GM12875 (cell line): Measurements from ENCODE around the gene FRMD4A.
"Not testable (repeated sequence)": the region's sequence is repeated elsewhere in the genome, so short reads cannot be mapped to it uniquely, and the experiment has no call there.

Source experiments
- H3K4me3 ChIP-seq: one replicate; pipeline ENCODE4 v1.5.1; 2011; ENCODE audit warnings: low read depth, low read length, control low read depth
- CTCF ChIP-seq: IDR thresholded peaks from 2 replicates; pipeline ENCODE4 v1.5.1; 2011; ENCODE audit warnings: low read depth, mild to moderate bottlenecking, control low read depth, inconsistent platforms, low read length, moderate library complexity, borderline replicate concordance; ENCODE audit not compliant: insufficient read depth

The FRMD4A gene

GRCh38 chr10:13790196-13790595 is 540.5 kb downstream of the FRMD4A start:
- H3K4me3 ChIP-seq = no peak overlapping the region
- TF ChIP-seq CTCF = no peak

- no peak for TF ChIP-seq CTCF
- no peak overlapping the region for H3K4me3 ChIP-seq
Observed at GRCh38 chr10:13789448-13789829, 541.3 kb downstream of the FRMD4A start.

GRCh38 chr10:13788711-13789447 is 541.8 kb downstream of the FRMD4A start:
- no peak overlapping the region for H3K4me3 ChIP-seq
- TF ChIP-seq CTCF = no peak

GRCh38 chr10:13788320-13788600 is 542.5 kb downstream of the FRMD4A start:
- no peak for TF ChIP-seq CTCF
- H3K4me3 ChIP-seq = no peak overlapping the region

GRCh38 chr10:13787015-13787421 is 543.7 kb downstream of the FRMD4A start:
- H3K4me3 ChIP-seq = no peak overlapping the region

GRCh38 chr10:13784067-13784466 is 546.7 kb downstream of the FRMD4A start:
- H3K4me3 ChIP-seq = no peak overlapping the region
- TF ChIP-seq CTCF = peak; percentile 56; the same call in 1 of the 2 replicates

More at GRCh38 chr10:13787015-13787421, 543.7 kb downstream of the FRMD4A start:
- TF ChIP-seq CTCF = no peak

GRCh38 chr10:13779748-13780147 is 551.0 kb downstream of the FRMD4A start:
- no peak overlapping the region for H3K4me3 ChIP-seq

GRCh38 chr10:13778693-13778960 is 552.1 kb downstream of the FRMD4A start:
- not testable (repeated sequence) for H3K4me3 ChIP-seq

More at GRCh38 chr10:13779748-13780147, 551.0 kb downstream of the FRMD4A start:
- TF ChIP-seq CTCF = no peak
